Lower leg skin (tissue), 4 donors: ENCODE measurements around the gene MYO9B. TPM values are rescaled to one million over a fixed set of nuclear protein-coding genes. Genes with fewer than 3 reads are reported as not detected.

Source experiments
- DNase-seq, 2 donors: peaks; one replicate each; pipeline ENCODE4 v3.0.0-alpha.2; 2019; ENCODE audit warnings: low spot score in 2 of 2
- H3K4me3 ChIP-seq: fragments of 200-600 bp; sonication (generic); 2 replicates; pipeline ENCODE4 v1.5.1; 2017; ENCODE audit warnings: mild to moderate bottlenecking, low read depth; ENCODE audit not compliant: poor library complexity, severe bottlenecking
- CTCF ChIP-seq, 3 donors: fragments of 450-650 bp; IDR thresholded peaks; one replicate each; pipeline ENCODE4 v1.5.1; 2016; ENCODE audit warnings: antibody characterized with exemption in 3 of 3, mild to moderate bottlenecking in 3 of 3, moderate library complexity in 2 of 3
- POLR2A ChIP-seq, 2 donors: fragments of 450-650 bp; IDR thresholded peaks; one replicate each; pipeline ENCODE4 v1.6.1; 2016 to 2017; ENCODE audit warnings: antibody characterized with exemption in 2 of 2, mild to moderate bottlenecking in 1 of 2, moderate library complexity in 1 of 2
- WGBS, 2 donors: methylation state at CpG; one replicate each; pipeline ENCODE4 v1.1.5; 2018; 5-methylcytosine and 5-hydroxymethylcytosine counted together
- intact Hi-C: fragments of 100-400 bp; cut with DNase I; formaldehyde crosslinking; loops from one replicate; pipeline ENCODE4 v1.15.0; 2023; ENCODE audit warnings: low total_unique reads
- total RNA-seq, 4 donors: library from RNA; depleted of rRNA; stranded (reverse); fragments of >200 nt; gene quantifications; one replicate each; pipeline ENCODE4 v1.1.0, GENCODE V29; 2016

Gene MYO9B
- total RNA-seq, 4 donors from 2014 or later, result 29.2 to 63.1 (median 43.5) TPM

- no peak for DNase-seq
- WGBS, 2 donors, result 91 to 93% methylated on average over 5 of the region's 5 CpGs
- TF ChIP-seq CTCF (IDR thresholded peaks at IDR 0.05) (no peak), POLR2A (IDR thresholded peaks at IDR 0.05) (no peak)
- H3K4me3 ChIP-seq, result no peak overlapping the region
- intact Hi-C loops, result loop anchor here (5.0 kb wide), 1 partner anchor 282 kb away; no protein-coding TSS in a partner anchor
Observed at GRCh38 chr19:17054746-17055145, 20.8 kb upstream of the MYO9B start.

- intact Hi-C loops, result no loop called here
- H3K4me3 ChIP-seq, result no peak overlapping the region
- no peak for DNase-seq
- WGBS, 2 donors, result 90 to 92% methylated on average over 15 of the region's 15 CpGs
- no peak for TF ChIP-seq POLR2A (IDR thresholded peaks at IDR 0.05)
- TF ChIP-seq CTCF (IDR thresholded peaks at IDR 0.05), result no peak
Observed at GRCh38 chr19:17055636-17056035, 19.9 kb upstream of the MYO9B start.

- H3K4me3 ChIP-seq, result no peak overlapping the region
- WGBS, 2 donors, result 99% methylated on average over 8 of the region's 8 CpGs
- intact Hi-C loops, result no loop called here
- DNase-seq, result no peak
- TF ChIP-seq POLR2A (IDR thresholded peaks at IDR 0.05) (no peak), CTCF (IDR thresholded peaks at IDR 0.05) (no peak)
Observed at GRCh38 chr19:17058236-17058635, 17.3 kb upstream of the MYO9B start.

- TF ChIP-seq CTCF (IDR thresholded peaks at IDR 0.05) (no peak), POLR2A (IDR thresholded peaks at IDR 0.05) (no peak)
- 88 to 90% methylated on average over 3 of the region's 3 CpGs for WGBS, 2 donors
- DNase-seq, result no peak
- H3K4me3 ChIP-seq, result no peak overlapping the region
- intact Hi-C loops, result no loop called here
Observed at GRCh38 chr19:17060802-17061201, 14.8 kb upstream of the MYO9B start.

- intact Hi-C loops, result no loop called here
- TF ChIP-seq POLR2A (IDR thresholded peaks at IDR 0.05), result no peak
- TF ChIP-seq CTCF (IDR thresholded peaks at IDR 0.05), result no peak
- 91 to 96% methylated on average over 3 of the region's 3 CpGs for WGBS, 2 donors
- H3K4me3 ChIP-seq, result no peak overlapping the region
- DNase-seq, result no peak
Observed at GRCh38 chr19:17061205-17061604, 14.4 kb upstream of the MYO9B start.

- WGBS, 2 donors, result 91 to 93% methylated on average over 7 of the region's 7 CpGs
Observed at GRCh38 chr19:17061691-17062090, 13.9 kb upstream of the MYO9B start.

More at GRCh38 chr19:17061691-17062090, 13.9 kb upstream of the MYO9B start:
- no peak for DNase-seq
- no peak overlapping the region for H3K4me3 ChIP-seq
- TF ChIP-seq CTCF (IDR thresholded peaks at IDR 0.05), result no peak
- no peak for TF ChIP-seq POLR2A (IDR thresholded peaks at IDR 0.05)
- intact Hi-C loops, result no loop called here
